AG04450 (cell line): ENCODE results near the gene SGMS2. TPM values are rescaled to one million over a fixed set of nuclear protein-coding genes. Genes with fewer than 3 reads are reported as not detected.

ENCODE experiments used
- CTCF ChIA-PET: fragments of 300-600, 350-600 bp; formaldehyde crosslinking; extraction: SDS; loops from one replicate; lab custom pipeline; 2022; ENCODE audit warnings: antibody characterized with exemption, inconsistent platforms; lab: Charles Lee
- POLR2A ChIA-PET: fragments of 350-600 bp; formaldehyde crosslinking; extraction: SDS; loops from one replicate; lab custom pipeline; 2021; ENCODE audit warnings: antibody characterized with exemption, inconsistent platforms; lab: Yijun Ruan, JAX
- DNase-seq: peaks from one replicate; pipeline ENCODE4 v3.0.0-alpha.2; 2011; ENCODE audit warnings: low read depth, low spot score
- H3K27ac ChIP-seq: one replicate; pipeline ENCODE4 v1.5.1; 2012; ENCODE audit warnings: low read depth, low read length, control low read depth
- H3K27me3 ChIP-seq: one replicate; pipeline ENCODE4 v1.6.0; 2012; ENCODE audit warnings: low read length; ENCODE audit not compliant: control insufficient read depth, insufficient read depth
- H3K4me3 ChIP-seq: 2 replicates; pipeline ENCODE4 v1.5.1; 2011; ENCODE audit warnings: mild to moderate bottlenecking, low read depth, low read length, control low read depth
- H3K9me3 ChIP-seq: 2 replicates; pipeline ENCODE4 v1.5.1; 2012; ENCODE audit warnings: low read length; ENCODE audit not compliant: control insufficient read depth, insufficient read depth
- polyA plus RNA-seq: library from polyadenylated mRNA; depleted of rRNA; stranded (reverse); fragments of >200 nt; gene quantifications from 2 replicates; pipeline ENCODE4 v1.2.3, GENCODE V29; 2011
- TF ChIP-seq, protein P1 (sequence below): IDR thresholded peaks from 2 replicates; pipeline ENCODE4 v1.5.1; 2011; ENCODE audit warnings: low read depth, low read length, control low read depth, inconsistent platforms

The SGMS2 gene
- polyA plus RNA-seq, 1 experiment: 13.3 TPM

DNA sequence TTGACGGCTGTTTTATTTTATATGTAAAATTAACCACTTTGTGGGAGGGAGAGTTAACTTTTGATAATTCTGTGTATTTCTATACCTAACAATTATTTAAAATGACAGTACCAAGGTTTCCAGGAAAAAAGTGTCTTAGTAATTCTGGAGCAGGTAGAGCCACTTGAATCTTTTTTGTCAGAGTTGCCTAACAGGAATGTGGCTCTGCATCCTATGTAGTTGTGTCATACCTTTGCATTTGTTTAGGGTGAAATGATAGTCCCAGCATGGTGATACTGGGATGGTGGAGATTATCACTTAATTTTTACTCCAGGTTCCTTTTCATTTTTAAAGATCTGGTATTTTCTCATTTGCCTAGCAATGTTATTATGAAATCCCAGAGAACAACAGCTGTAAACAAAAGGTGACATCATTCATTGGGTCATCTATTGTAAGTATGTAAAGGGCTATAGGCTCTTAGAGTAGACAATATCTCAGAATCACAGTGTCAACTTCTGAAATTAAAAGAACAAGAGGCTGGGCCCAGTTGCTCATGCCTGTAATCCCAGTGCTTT is 9.6 kb downstream of the SGMS2 start:
- H3K4me3 ChIP-seq: no peak overlapping the region
- TF ChIP-seq, protein P1, sequence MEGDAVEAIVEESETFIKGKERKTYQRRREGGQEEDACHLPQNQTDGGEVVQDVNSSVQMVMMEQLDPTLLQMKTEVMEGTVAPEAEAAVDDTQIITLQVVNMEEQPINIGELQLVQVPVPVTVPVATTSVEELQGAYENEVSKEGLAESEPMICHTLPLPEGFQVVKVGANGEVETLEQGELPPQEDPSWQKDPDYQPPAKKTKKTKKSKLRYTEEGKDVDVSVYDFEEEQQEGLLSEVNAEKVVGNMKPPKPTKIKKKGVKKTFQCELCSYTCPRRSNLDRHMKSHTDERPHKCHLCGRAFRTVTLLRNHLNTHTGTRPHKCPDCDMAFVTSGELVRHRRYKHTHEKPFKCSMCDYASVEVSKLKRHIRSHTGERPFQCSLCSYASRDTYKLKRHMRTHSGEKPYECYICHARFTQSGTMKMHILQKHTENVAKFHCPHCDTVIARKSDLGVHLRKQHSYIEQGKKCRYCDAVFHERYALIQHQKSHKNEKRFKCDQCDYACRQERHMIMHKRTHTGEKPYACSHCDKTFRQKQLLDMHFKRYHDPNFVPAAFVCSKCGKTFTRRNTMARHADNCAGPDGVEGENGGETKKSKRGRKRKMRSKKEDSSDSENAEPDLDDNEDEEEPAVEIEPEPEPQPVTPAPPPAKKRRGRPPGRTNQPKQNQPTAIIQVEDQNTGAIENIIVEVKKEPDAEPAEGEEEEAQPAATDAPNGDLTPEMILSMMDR: no peak
- ChIA-PET POLR2A (no interaction called here), CTCF (no interaction called here)
- H3K27me3 ChIP-seq: no peaks in the 10 kb centered on the region
- no peak for DNase-seq
- no peaks in the 10 kb centered on the region for H3K9me3 ChIP-seq
- H3K27ac ChIP-seq: no peak overlapping the region

DNA sequence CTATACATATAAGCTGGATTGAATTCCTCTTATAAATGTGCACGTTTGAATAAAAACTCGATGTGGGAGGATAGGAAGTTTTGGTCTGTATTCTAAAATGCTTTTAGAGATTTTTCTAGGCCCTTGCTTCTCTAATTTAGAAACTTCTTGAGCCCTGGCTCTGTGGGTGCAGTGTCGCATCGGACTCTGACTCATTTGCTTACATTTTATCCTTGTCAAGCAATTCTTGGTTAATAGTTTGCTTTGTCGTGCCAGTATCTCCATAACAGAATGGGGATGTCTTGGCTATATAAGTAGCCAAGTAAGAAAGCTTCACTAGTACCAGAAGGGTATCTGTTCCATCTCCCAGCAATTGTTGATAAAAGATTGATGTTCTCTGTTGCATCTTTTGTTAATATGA is 10.7 kb downstream of the SGMS2 start:
- POLR2A ChIA-PET: no interaction called here
- no peak for DNase-seq
- H3K27ac ChIP-seq: no peak overlapping the region
- H3K9me3 ChIP-seq: no peaks in the 10 kb centered on the region
- no peaks in the 10 kb centered on the region for H3K27me3 ChIP-seq
- TF ChIP-seq, protein P1: no peak
- CTCF ChIA-PET: interaction anchor here (1.1 kb wide), 1 partner anchor 19 kb away, joined by 3 read pairs; no protein-coding TSS in a partner anchor
- H3K4me3 ChIP-seq: no peak overlapping the region

DNA sequence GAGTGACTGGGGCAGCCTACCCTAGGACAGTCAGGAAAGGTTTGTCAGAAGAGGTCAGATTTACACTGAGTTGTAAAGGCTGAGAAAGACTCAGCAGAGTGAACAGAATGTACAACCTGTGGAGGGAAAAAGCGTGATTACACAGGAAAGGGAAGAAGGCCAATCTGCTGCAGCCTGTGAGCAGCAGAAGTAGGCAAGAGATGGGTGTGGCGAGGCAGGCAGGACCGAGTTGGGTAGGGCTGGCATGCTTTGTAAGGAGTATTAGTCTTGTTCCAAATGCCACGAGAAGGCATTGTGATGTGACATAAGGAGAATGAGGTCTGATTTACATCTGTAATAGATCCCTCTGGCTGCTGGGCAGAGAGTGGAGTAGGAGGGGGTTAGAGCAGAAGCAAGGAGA is 12.6 kb downstream of the SGMS2 start:
- TF ChIP-seq, protein P1: no peak
- CTCF ChIA-PET: no interaction called here
- Histone ChIP-seq H3K27ac (no peak overlapping the region), H3K9me3 (no peaks in the 10 kb centered on the region), H3K4me3 (no peak overlapping the region), H3K27me3 (no peaks in the 10 kb centered on the region)
- POLR2A ChIA-PET: no interaction called here
- DNase-seq: no peak

DNA sequence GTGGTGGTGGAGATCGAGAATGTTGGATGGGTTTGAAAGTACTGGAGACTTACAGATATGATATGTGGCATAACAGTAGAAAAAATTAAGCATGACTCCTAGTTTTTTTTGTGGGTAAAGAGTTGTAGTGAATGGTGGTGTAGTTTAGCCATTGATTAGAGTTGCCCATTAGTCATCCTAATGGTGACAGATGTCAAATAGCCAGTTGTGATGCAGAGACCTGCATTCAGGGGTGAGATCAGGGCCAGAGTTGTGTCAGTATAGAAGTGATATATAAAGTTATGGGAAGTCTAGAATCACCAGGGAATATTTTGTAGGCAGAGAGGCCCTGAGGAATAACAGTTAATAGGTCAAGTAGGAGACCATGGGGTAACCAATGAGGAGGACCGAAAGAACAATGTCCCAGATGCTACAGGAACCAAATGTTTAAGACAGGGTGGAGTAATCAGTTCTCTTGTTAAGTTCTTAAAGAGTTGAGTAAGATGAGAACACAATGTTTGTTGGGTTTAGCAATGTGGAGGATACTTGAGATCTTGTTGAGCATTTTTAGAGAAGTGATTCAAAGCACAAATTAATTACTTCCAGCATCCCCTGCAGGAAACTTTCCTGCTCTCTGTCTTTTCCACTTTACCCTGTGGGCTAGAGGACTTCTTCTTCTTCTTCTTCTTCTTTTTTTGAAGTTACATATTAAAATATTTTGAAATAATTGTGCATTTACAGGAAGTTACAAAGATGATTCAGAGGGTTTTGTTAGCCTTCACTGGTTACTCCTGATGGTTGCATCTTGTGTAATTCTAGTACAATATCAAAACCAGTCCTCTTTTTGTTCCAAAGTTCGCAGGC is 13.3 kb downstream of the SGMS2 start:
- TF ChIP-seq, protein P1: no peak
- H3K27ac ChIP-seq: no peak overlapping the region
- H3K27me3 ChIP-seq: no peaks in the 10 kb centered on the region
- ChIA-PET CTCF (no interaction called here), POLR2A (no interaction called here)
- no peak overlapping the region for H3K4me3 ChIP-seq
- DNase-seq: no peak
- no peaks in the 10 kb centered on the region for H3K9me3 ChIP-seq

DNA sequence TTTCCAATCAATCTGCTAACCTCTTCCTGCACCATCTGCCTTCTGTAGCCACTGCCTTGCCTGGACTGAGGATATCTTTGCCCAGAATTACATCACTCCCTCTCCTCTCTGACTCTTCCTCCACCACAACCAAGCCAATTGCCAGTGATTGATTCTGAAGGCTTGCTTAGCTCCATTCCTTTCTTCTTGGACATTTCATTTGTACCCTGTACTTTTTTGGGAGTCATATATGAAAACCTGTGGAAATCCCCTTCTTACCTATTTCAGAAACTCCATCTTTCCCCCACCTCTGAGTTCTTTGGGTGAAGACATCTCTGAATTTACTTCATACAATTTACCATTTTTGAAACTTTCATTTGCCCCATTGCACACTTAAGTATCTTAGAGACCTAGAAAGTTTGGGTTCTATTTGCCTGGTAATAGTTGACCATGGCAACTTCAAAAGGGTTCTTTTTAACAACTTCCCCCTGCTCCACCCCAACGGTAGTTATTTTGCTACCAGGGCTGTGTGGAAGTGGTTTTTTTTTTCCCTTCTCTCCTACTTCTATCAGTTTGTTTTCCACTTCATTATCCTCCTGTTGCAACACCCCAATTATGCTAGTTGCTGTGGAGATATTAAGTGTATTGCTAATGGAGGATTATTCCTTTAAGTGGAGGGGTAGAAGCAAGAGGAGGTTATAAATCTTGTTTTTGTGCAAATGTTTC is 14.3 kb downstream of the SGMS2 start:
- DNase-seq: no peak
- POLR2A ChIA-PET: no interaction called here
- H3K27ac ChIP-seq: no peak overlapping the region
- H3K9me3 ChIP-seq: no peaks in the 10 kb centered on the region
- no peak overlapping the region for H3K4me3 ChIP-seq
- TF ChIP-seq, protein P1: no peak
- CTCF ChIA-PET: no interaction called here
- H3K27me3 ChIP-seq: no peaks in the 10 kb centered on the region
